ENCODE results near the gene GRK7.

- TF ChIP-seq FOS (IDR thresholded peaks at IDR 0.05; ENCODE audit: extremely low read depth, insufficient read length) = no peak
- TF ChIP-seq FOXA3 (CRISPR knock-in tag; conservative IDR thresholded peaks at IDR 0.05 in 1 of 2, IDR thresholded peaks at IDR 0.05 in 1 of 2) = no peak
- TF ChIP-seq CHCHD3 (CRISPR knock-in tag; IDR thresholded peaks at IDR 0.05) = no peak
- TF ChIP-seq RAD21 (CRISPR knock-in tag; conservative IDR thresholded peaks at IDR 0.05 in 1 of 2, IDR thresholded peaks at IDR 0.05 in 1 of 2) = no peak
- no peak for TF ChIP-seq CTCF (IDR thresholded peaks at IDR 0.05 in 2 of 3, conservative IDR thresholded peaks at IDR 0.05 in 1 of 3; ENCODE audit: insufficient read depth in 2 of 3, low read depth in 1 of 3, low read length in 3 of 3)
- TF ChIP-seq PBX2 (CRISPR knock-in tag; IDR thresholded peaks at IDR 0.05; ENCODE audit: low read depth) = no peak
- TF ChIP-seq PBX2 (tag; conservative IDR thresholded peaks at IDR 0.05; ENCODE audit: low read depth) = no peak
Measured at GRCh38 chr3:141810161-141810560, 47.0 kb downstream of the GRK7 start.

Data from K562 (cell line).